ENCODE data around the gene SLC35G1. TPM values are rescaled to one million over a fixed set of nuclear protein-coding genes. Genes with fewer than 3 reads are reported as not detected.

The SLC35G1 gene
- total and polyA plus RNA-seq, 2 of the 13 experiments (the other 11 are each of a cell fraction or from before 2014, with no cell fraction given) = 2.5 to 4.5 TPM

DNA sequence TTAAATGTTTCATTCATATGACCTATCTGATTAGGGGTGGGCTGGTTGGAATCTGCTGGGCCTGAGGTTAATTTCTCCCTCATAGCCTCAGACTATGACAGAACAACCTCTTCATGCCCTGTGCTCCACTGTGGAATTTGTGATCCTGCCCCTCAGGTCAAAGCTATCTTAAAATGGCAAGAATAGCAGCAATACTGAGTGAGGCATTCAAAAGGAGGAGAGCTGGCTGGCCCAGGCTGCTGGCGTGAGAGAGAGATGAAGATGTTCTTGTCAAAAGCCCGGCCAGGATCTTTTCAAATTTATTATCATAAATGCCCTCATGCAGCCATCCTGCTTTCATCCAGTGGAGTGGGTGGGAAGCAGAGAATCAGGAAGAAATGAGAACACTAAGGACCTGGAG, 58.1 kb downstream of the SLC35G1 start:
- no peak overlapping the region for H3K4me2 ChIP-seq (ENCODE audit: low read depth, low read length)
- H2AFZ ChIP-seq (ENCODE audit: low read length) = no peak overlapping the region
- no peak overlapping the region for H3K27ac ChIP-seq (ENCODE audit: extremely low read length, insufficient read depth, low read length)
- intact Hi-C loops (cut with micrococcal nuclease; ENCODE audit: unreplicated experiment) (no loop called here), in situ Hi-C loops (cut with HindIII; ENCODE audit: extremely low pct_ligation_motif_present, low pct_unique_long_range_greater_than_20kb) (no loop called here)
- 13% methylated on average over 2 of the region's 2 CpGs for WGBS (ENCODE audit: low lambda C conversion rate)
- H3K4me3 ChIP-seq (replicated peaks in 1 of 3; ENCODE audit: insufficient read depth in 1 of 3, low read depth in 2 of 3, low read length in 3 of 3) = no peak overlapping the region
- FAIRE-seq = no peak
- CTCF ChIA-PET (ENCODE audit: low intra/inter-chr PET ratio, low total read pairs) = no interaction called here
- no peak for DNase-seq (ENCODE audit: low spot score)
- no peaks in the 10 kb centered on the region for H4K20me1 ChIP-seq (ENCODE audit: insufficient read depth, low read length)
- POLR2A ChIA-PET = no interaction called here
- H3K27me3 ChIP-seq (ENCODE audit: control insufficient read depth in 1 of 2, insufficient read depth in 2 of 2, low read length in 2 of 2) = no peaks in the 10 kb centered on the region; a peak in 1 of 5 replicates
- H3K9ac ChIP-seq (ENCODE audit: insufficient read depth, low read depth, low read length) = no peak overlapping the region
- ATAC-seq = no peak
- TF ChIP-seq, protein P1, sequence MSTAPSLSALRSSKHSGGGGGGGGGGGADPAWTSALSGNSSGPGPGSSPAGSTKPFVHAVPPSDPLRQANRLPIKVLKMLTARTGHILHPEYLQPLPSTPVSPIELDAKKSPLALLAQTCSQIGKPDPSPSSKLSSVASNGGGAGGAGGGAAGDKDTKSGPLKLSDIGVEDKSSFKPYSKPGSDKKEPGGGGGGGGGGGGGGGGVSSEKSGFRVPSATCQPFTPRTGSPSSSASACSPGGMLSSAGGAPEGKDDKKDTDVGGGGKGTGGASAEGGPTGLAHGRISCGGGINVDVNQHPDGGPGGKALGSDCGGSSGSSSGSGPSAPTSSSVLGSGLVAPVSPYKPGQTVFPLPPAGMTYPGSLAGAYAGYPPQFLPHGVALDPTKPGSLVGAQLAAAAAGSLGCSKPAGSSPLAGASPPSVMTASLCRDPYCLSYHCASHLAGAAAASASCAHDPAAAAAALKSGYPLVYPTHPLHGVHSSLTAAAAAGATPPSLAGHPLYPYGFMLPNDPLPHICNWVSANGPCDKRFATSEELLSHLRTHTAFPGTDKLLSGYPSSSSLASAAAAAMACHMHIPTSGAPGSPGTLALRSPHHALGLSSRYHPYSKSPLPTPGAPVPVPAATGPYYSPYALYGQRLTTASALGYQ (CRISPR knock-in tag; IDR thresholded peaks at IDR 0.05) = no peak
- TF ChIP-seq FOXC1 (CRISPR knock-in tag; IDR thresholded peaks at IDR 0.05; ENCODE audit: borderline replicate concordance) = no peak
- TF ChIP-seq ZSCAN21 (CRISPR knock-in tag; IDR thresholded peaks at IDR 0.05; ENCODE audit: borderline replicate concordance) = no peak
- TF ChIP-seq, protein P2, sequence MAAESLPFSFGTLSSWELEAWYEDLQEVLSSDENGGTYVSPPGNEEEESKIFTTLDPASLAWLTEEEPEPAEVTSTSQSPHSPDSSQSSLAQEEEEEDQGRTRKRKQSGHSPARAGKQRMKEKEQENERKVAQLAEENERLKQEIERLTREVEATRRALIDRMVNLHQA (CRISPR knock-in tag; IDR thresholded peaks at IDR 0.05) = no peak
- TF ChIP-seq ZNF792 (CRISPR knock-in tag; IDR thresholded peaks at IDR 0.05) = no peak
- H3K36me3 ChIP-seq (replicated peaks in 1 of 2; ENCODE audit: control insufficient read depth in 1 of 2, insufficient read depth in 2 of 2, low read length in 2 of 2) = no peaks in the 10 kb centered on the region
- H3K79me2 ChIP-seq (ENCODE audit: insufficient read depth, low read length) = no peaks in the 10 kb centered on the region
- no TSS peak for BruUV-seq (replicated peaks)
- H3K9me3 ChIP-seq (ENCODE audit: low read length) = no peaks in the 10 kb centered on the region
- no peaks in the 10 kb centered on the region for H3K4me1 ChIP-seq (ENCODE audit: insufficient read depth, low read length)

Other genes with a start within 250 kb of the SLC35G1 start
- 5.2 and 5.3 TPM in 2 replicates for gene FRA10AC1, start 191.4 kb upstream of the SLC35G1 start, total RNA-seq (2016; rRNA removed; fragmentation: Illumina TruSeq; extraction: Trizol)
- 6.4 and 7.4 TPM in 2 replicates for gene FRA10AC1, start 191.4 kb upstream of the SLC35G1 start, polyA plus RNA-seq (2011; rRNA removed)
- not detected in 2 replicates for gene LGI1, start 136.0 kb upstream of the SLC35G1 start, total RNA-seq (2016; rRNA removed; fragmentation: Illumina TruSeq; extraction: Trizol)
- gene LGI1, start 136.0 kb upstream of the SLC35G1 start, polyA plus RNA-seq (2011; rRNA removed) = not detected in 2 replicates
- gene PLCE1, start 100.0 kb downstream of the SLC35G1 start, total RNA-seq (2016; rRNA removed; fragmentation: Illumina TruSeq; extraction: Trizol) = 0.04 and 0.06 TPM in 2 replicates
- gene PLCE1, start 100.0 kb downstream of the SLC35G1 start, polyA plus RNA-seq (2011; rRNA removed) = 0.01 TPM in 1 of 2 replicates, not detected in the other

All from HepG2 (cell line).